HG03139 (cell line): ENCODE results near the gene TEN1.
"Not testable (repeated sequence)": the region's sequence is repeated elsewhere in the genome, so short reads cannot be mapped to it uniquely, and the experiment has no call there.

Experiments used
- ATAC-seq: cut with Tn5 transposase; IDR thresholded peaks from one replicate; pipeline ENCODE4 v1.9.1; 2021; ENCODE audit not compliant: unreplicated experiment

TEN1 gene

GRCh38 chr17:76024353-76024752 lies 45.3 kb downstream of the TEN1 start:
- no peak for ATAC-seq

DNA sequence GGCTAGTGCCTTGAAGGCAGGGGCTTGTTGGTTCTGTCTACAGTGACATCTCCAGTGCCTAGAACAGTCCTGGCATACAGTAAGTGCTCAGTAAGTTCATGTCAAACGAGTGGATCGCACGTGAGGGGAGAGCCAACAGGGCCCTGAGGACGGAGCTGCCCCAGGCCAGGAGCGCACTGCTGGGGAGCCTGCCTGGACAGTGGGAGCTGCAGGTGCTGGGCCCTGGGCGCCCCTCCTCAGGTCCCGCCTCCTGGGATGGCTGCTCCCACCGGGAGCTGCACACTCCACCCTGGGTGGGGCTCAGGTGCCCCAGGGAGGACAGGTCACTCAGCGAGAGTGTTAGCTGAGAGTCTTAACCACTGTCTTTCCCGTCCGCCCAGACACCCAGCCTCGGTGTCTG lies 46.3 kb downstream of the TEN1 start:
- no peak for ATAC-seq

DNA sequence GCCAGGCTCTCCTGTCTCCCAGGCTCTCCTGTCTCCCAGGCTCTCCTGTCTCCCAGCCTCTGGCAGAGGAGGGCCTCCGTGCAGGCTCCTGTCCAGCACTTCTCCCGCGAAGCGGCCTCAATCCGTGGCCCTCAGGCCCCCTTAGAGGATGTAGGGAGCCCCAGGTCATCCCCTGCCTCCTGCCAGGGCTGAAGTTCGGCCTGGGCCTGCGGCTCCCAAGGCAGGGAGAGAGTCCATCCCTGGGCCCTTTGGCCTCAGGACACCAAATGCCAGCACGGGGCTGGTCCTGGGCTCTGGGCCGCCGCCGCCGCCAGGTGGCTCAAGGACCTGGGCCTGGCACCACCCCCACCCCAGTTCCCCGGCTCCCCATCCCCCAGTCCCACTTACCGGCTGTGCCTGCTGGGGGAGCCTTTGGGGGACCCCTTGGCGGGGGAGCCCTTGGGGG lies 47.7 kb downstream of the TEN1 start:
- no peak for ATAC-seq

GRCh38 chr17:76027159-76027839 lies 48.3 kb downstream of the TEN1 start, which contains the start of gene EVPL:
Gene EVPL (minus strand): TSS chr17:76027306. CDS start chr17:76027198, 108 bp downstream.
- ATAC-seq, result no peak

DNA sequence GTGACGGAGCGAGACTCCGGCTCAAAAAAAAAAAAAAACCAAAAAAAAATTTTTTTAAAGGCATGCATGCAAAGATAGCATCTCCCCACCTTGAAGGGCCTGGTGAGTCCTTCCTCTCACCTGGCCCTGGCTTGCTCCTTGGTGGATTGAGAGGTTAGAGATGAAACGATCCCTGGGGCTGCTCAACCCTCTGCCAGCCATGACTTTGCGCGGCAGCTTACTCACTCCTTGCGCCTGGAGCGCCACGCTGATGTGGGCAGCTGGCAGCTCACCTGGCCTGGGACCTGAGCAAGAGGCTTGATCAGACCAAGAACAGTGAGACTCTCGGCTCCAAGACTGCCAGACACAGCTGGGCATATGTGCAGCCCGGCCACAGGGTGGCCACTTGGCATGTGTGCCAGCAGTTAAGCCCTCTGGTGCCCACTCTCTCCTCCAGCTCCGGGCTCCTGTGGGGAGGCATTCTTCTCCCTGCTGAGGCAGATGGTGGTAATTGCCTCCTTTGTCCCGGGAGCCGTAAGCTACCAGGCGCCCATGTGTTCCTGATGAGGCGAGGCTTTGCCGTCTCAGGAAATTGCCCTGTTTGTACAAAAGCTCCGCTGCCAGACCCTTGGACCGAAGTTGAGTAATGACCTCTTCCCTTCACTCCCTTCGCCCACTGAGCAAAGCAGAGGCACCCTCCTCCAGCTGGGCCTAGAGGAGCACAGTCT lies 53.2 kb downstream of the TEN1 start:
- ATAC-seq, result no peak

- ATAC-seq, result no peak
Measured at GRCh38 chr17:76032780-76033108, 53.7 kb downstream of the TEN1 start.

GRCh38 chr17:76033139-76033538 lies 54.1 kb downstream of the TEN1 start:
- no peak for ATAC-seq

- no peak for ATAC-seq
Measured at GRCh38 chr17:76034428-76035350, 55.6 kb downstream of the TEN1 start.

- ATAC-seq, result no peak
Measured at GRCh38 chr17:76036497-76037261, 57.6 kb downstream of the TEN1 start.

- no peak for ATAC-seq
Measured at GRCh38 chr17:76038050-76038449, 59.0 kb downstream of the TEN1 start.

DNA sequence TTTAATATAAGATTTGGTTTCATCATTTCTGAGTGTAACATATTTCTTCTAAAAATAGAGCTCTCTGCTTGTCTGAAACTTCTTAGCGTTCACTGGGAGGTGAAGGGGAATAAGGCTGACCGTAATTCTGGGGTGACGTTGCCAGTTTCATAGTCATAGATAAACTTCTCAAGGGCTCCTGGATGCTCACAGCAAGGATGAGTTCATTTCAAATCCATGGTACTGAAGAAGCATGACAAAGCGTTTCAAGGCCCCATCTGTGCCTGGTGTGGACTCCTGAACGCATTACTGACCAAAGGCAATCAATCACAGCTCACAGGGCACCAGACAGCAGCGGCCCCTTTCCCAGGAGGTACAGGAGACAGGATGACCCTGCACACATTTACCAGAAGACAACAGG lies 60.1 kb downstream of the TEN1 start:
- ATAC-seq, result no peak

- no peak for ATAC-seq
Measured at GRCh38 chr17:76040376-76040775, 61.3 kb downstream of the TEN1 start.

GRCh38 chr17:76042868-76043267 lies 63.8 kb downstream of the TEN1 start:
- not testable (repeated sequence) for ATAC-seq

DNA sequence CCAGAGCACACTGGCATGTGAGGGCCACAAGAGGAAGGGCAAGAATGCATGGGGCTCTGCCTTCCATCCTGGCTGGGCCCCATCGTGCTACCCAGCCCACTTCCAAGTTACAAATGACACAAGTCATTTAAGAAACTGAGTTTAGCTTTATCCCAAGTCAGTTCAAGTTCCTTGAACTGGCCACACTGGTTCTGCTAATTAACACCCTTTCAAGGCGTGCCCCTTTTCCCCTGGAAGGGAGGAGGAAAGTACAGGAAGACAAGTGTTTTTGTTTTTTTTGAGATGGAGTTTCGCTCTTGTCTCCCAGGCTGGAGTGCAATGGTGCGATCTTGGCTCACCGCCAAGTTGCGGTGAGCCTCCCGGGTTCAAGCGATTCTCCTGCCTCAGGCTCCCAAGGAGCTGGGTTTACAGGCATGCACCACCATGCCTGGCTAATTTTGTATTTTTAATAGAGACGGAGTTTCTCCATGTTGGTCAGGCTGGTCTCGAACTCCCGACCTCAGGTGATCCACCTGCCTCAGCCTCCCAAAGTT lies 65.5 kb downstream of the TEN1 start:
- not testable (repeated sequence) for ATAC-seq

- no peak for ATAC-seq
Measured at GRCh38 chr17:76046064-76046463, 67.0 kb downstream of the TEN1 start.

GRCh38 chr17:76048025-76048605 lies 69.1 kb downstream of the TEN1 start:
- ATAC-seq, result no peak

DNA sequence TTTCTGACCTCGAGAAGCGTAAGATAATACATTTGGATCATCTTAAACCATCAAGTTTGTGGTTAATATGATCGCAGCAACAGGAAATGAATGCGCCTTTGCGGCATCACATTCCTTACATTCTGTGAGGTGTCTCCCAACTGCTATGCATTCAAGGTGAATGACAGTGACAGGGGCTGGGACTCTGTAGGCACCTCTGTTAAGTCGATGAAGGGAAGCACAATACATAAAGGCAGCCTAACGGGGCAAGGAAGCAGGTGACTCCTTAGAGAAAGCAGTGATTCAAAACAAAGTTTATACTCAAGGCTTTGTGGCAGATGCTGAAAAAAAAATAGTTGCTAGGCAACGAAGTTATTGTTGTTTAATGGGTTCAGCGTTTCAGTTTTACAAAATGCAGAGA lies 69.7 kb downstream of the TEN1 start:
- no peak for ATAC-seq

DNA sequence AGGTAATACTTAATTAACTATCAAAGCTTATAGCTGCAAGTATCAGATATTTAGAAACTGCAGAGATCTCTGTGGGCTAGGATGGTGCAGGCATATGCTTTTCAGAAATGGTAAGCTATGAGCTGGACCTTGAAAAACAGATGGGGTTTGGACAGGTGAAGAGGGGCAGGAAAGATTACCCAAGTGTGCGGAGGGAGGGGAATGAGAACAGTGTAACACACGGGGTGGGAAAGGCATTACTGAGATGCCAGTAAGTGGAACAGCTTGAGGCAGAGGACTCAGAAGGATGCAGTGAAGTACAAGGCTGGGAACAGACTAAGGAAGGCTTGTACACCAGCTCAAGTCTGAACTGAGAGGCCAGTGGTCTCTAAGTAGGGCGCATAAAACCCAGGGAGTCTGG lies 70.2 kb downstream of the TEN1 start:
- no peak for ATAC-seq

DNA sequence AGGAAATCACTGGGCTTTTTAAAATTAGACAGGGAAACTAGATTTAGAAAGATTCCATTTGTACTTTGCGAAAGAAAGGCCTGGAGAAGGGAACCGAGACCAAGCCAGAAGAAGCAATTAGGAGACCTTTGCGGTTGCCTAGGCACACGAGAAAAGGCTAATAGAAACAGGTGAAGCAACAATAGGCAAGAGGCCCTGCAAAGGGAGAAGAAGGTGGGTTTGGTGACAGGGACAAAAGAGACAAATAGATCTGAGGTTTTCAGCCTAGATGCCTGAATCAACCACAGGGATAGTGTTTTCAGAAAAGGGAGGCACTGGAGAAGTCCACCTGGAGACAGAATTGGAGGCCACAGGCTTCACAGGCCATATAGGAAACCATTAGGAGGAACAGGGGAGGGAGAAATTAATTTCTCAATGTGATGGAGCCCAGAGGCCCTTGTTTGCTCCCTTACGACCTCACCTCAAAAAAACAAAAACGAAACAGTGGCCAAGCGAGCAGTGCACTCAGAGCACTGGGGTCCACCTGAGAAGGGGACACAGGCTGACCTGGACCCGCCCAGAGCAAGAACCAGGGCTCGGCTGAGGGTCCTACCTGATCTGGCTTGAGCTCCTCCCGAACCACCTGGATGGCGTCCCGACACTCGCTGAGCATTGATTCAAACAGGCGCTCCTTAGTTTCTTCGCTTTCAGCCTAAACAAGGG lies 70.9 kb downstream of the TEN1 start:
- no peak for ATAC-seq
